CD14-positive monocyte (primary cell): ENCODE results near the gene PTGES3L. TPM values are rescaled to one million over a fixed set of nuclear protein-coding genes. Genes with fewer than 3 reads are reported as not detected.

Experiments used
- DNase-seq, 3 donors: peaks; one replicate each; pipeline ENCODE4 v3.0.0-alpha.2; 2011 to 2022
- H2AFZ ChIP-seq: 2 replicates; pipeline ENCODE4 v1.6.0; 2012; ENCODE audit warnings: mild to moderate bottlenecking, low read depth, low read length, inconsistent platforms; ENCODE audit not compliant: insufficient read depth, poor library complexity, severe bottlenecking
- H3K27ac ChIP-seq, 2 donors: 1 replicate in 1 of 2; 2 replicates in 1 of 2; pipeline ENCODE4 v1.5.1; 2012 to 2013; ENCODE audit warnings: low read length in 2 of 2, control low read depth in 1 of 2, inconsistent platforms in 1 of 2, low read depth in 1 of 2, mild to moderate bottlenecking in 1 of 2
- H3K27me3 ChIP-seq, 2 donors: one replicate each; pipeline versions ENCODE4 v1.6.0 to v1.6.1; 2011 to 2013; ENCODE audit warnings: low read length in 2 of 2; ENCODE audit not compliant: control insufficient read depth in 2 of 2, insufficient read depth in 2 of 2
- H3K36me3 ChIP-seq, 2 donors: replicated peaks in 1 of 2; 1 replicate in 1 of 2; 2 replicates in 1 of 2; pipeline versions ENCODE4 v1.5.1 to v1.6.1; 2012 to 2013; ENCODE audit warnings: low read length in 2 of 2, control low read depth in 1 of 2, inconsistent platforms in 1 of 2, mild to moderate bottlenecking in 1 of 2; ENCODE audit not compliant: insufficient read depth in 2 of 2, control insufficient read depth in 1 of 2
- H3K4me1 ChIP-seq, 2 donors: 1 replicate in 1 of 2; 2 replicates in 1 of 2; pipeline versions ENCODE4 v1.5.1 to v1.6.1; 2012 to 2013; ENCODE audit warnings: low read length in 2 of 2, control low read depth in 1 of 2, inconsistent platforms in 1 of 2, mild to moderate bottlenecking in 1 of 2, moderate library complexity in 1 of 2; ENCODE audit not compliant: insufficient read depth in 2 of 2, control insufficient read depth in 1 of 2
- H3K4me2 ChIP-seq: replicated peaks from 2 replicates; pipeline ENCODE3; 2012; ENCODE audit warnings: low read length, moderate library complexity, mild to moderate bottlenecking; ENCODE audit not compliant: poor library complexity, severe bottlenecking; ENCODE audit errors: extremely low read depth
- H3K4me3 ChIP-seq, 3 experiments: fragments of 200-600 bp in 1 of 3; sonication (generic) in 1 of 3; replicated peaks in 1 of 3; 1 replicate in 2 of 3; 2 replicates in 1 of 3; pipeline ENCODE4 v1.5.1; 2011 to 2013; ENCODE audit warnings: low read length in 3 of 3, mild to moderate bottlenecking in 3 of 3, control low read depth in 2 of 3, low read depth in 2 of 3, inconsistent platforms in 1 of 3, moderate library complexity in 1 of 3
- H3K79me2 ChIP-seq: 2 replicates; pipeline ENCODE4 v1.6.0; 2012; ENCODE audit warnings: mild to moderate bottlenecking, control low read depth, inconsistent platforms, low read length, moderate library complexity; ENCODE audit not compliant: insufficient read depth
- H3K9ac ChIP-seq: 2 replicates; pipeline ENCODE4 v1.6.0; 2017; ENCODE audit warnings: low read length, mild to moderate bottlenecking; ENCODE audit not compliant: insufficient read depth, poor library complexity, severe bottlenecking
- H3K9me3 ChIP-seq, 2 donors: replicated peaks in 1 of 2; 1 replicate in 1 of 2; 2 replicates in 1 of 2; pipeline versions ENCODE4 v1.5.1 to v1.6.1; 2012 to 2013; ENCODE audit warnings: low read length in 2 of 2, control low read depth in 1 of 2; ENCODE audit not compliant: control insufficient read depth in 1 of 2, insufficient read depth in 1 of 2
- H4K20me1 ChIP-seq: 2 replicates; pipeline ENCODE4 v1.6.0; 2012; ENCODE audit warnings: mild to moderate bottlenecking, low read length, control low read depth, moderate library complexity; ENCODE audit not compliant: insufficient read depth
- H3K27ac Mint-ChIP-seq, 7 donors: one replicate each; pipeline ENCODE4 v1.8.0; 2020; ENCODE audit warnings: mild to moderate bottlenecking in 7 of 7, mixed read lengths in 7 of 7, moderate library complexity in 6 of 7, inconsistent platforms in 2 of 7
- H3K27me3 Mint-ChIP-seq, 3 donors: one replicate each; pipeline ENCODE4 v1.8.0; 2021 to 2022; ENCODE audit warnings: low read depth in 3 of 3, mild to moderate bottlenecking in 3 of 3, mixed read lengths in 3 of 3, moderate library complexity in 3 of 3, inconsistent platforms in 1 of 3
- H3K36me3 Mint-ChIP-seq, 2 donors: one replicate each; pipeline ENCODE4 v1.8.0; 2020; ENCODE audit warnings: mixed read lengths in 2 of 2, inconsistent platforms in 1 of 2, mild to moderate bottlenecking in 1 of 2
- H3K4me1 Mint-ChIP-seq: one replicate; pipeline ENCODE4 v1.8.0; 2020; ENCODE audit warnings: mild to moderate bottlenecking, mixed read lengths
- H3K4me3 Mint-ChIP-seq, 2 donors: one replicate each; pipeline ENCODE4 v1.8.0; 2020; ENCODE audit warnings: mild to moderate bottlenecking in 2 of 2, mixed read lengths in 2 of 2, moderate library complexity in 1 of 2
- H3K9me3 Mint-ChIP-seq, 7 donors: one replicate each; pipeline ENCODE4 v1.8.0; 2020 to 2022; ENCODE audit warnings: mixed read lengths in 7 of 7, mild to moderate bottlenecking in 6 of 7, moderate library complexity in 6 of 7, inconsistent platforms in 2 of 7
- WGBS: methylation state at CpG from one replicate; pipeline ENCODE4 v1.1.5; 2013; ENCODE audit warnings: missing lambda C conversion rate; ENCODE audit not compliant: insufficient coverage; 5-methylcytosine and 5-hydroxymethylcytosine counted together
- intact Hi-C, 2 donors: fragments of 100-400 bp; cut with micrococcal nuclease; formaldehyde crosslinking; loops; one replicate each; pipeline versions ENCODE4 v1.15.0 to v1.15.1; 2023
- polyA plus RNA-seq, 3 donors: library from polyadenylated mRNA; depleted of rRNA in 1 of 3; unstranded in 2 of 3; stranded (reverse) in 1 of 3; fragments of 300-500 nt in 2 of 3; fragments of >200 nt in 1 of 3; fragmentation: Illumina TruSeq in 2 of 3; gene quantifications; 1 replicate in 2 of 3; 2 replicates in 1 of 3; pipeline ENCODE4 v1.2.3, GENCODE V29; 2012 to 2021
- TF ChIP-seq, protein P1 (sequence below): fragments of 200-600 bp; IDR thresholded peaks from one replicate; pipeline ENCODE4 v1.8.0; 2022; ENCODE audit warnings: antibody characterized with exemption, mild to moderate bottlenecking

Gene PTGES3L
- polyA plus RNA-seq, 3 donors: 0.32 TPM; not detected in 2

DNA sequence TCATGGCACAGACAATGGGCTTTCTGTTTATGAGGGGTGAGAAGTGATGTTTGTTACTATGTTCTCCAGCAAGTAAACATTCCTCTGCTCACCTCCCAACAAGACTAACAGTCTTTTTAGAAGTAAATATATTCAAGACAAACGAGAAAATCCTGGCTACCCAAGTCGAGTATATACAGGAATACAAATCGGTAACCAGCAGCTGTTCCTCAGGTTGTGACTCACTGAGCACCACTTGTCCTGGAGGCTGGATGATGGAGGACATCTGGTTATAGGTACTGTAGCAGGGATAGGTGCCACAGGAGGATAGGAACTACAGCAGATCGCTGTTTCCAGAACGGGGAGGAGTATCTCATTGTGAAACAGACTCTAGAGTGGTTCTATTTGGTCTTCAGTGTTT lies 13.0 kb upstream of the PTGES3L start:
- TF ChIP-seq, protein P1, sequence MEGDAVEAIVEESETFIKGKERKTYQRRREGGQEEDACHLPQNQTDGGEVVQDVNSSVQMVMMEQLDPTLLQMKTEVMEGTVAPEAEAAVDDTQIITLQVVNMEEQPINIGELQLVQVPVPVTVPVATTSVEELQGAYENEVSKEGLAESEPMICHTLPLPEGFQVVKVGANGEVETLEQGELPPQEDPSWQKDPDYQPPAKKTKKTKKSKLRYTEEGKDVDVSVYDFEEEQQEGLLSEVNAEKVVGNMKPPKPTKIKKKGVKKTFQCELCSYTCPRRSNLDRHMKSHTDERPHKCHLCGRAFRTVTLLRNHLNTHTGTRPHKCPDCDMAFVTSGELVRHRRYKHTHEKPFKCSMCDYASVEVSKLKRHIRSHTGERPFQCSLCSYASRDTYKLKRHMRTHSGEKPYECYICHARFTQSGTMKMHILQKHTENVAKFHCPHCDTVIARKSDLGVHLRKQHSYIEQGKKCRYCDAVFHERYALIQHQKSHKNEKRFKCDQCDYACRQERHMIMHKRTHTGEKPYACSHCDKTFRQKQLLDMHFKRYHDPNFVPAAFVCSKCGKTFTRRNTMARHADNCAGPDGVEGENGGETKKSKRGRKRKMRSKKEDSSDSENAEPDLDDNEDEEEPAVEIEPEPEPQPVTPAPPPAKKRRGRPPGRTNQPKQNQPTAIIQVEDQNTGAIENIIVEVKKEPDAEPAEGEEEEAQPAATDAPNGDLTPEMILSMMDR: no peak
- Histone ChIP-seq H3K27ac (no peak overlapping the region), H3K79me2 (no peaks in the 10 kb centered on the region), H3K4me3 (no peak overlapping the region), H3K27me3 (no peaks in the 10 kb centered on the region), H3K9ac (no peak overlapping the region), H2AFZ (no peak overlapping the region), H3K4me2 (no peak overlapping the region), H3K9me3 (no peaks in the 10 kb centered on the region), H4K20me1 (peaks cover 7% of the 10 kb centered on the region), H3K36me3 (peaks cover 52 to 69% of the 10 kb centered on the region in 2 donors), H3K4me1 (peaks cover 7% of the 10 kb centered on the region in 2 donors)
- H3K27ac Mint-ChIP-seq: no peak overlapping the region
- no peak for DNase-seq
- no peak overlapping the region for H3K4me3 Mint-ChIP-seq
- intact Hi-C loops: loop anchor here in 1 of 2 donors (10.0 kb wide), 1 partner anchor 148 kb away; the partner anchor contains the start of gene AOC2
- H3K27me3 Mint-ChIP-seq: peaks cover 0 to 2% (median 0%) of the 10 kb centered on the region in 3 donors
- no peaks in the 10 kb centered on the region for H3K9me3 Mint-ChIP-seq
- H3K36me3 Mint-ChIP-seq: peaks cover 65 to 76% of the 10 kb centered on the region in 2 donors
- 97% methylated on average over 4 of the region's 5 CpGs for WGBS
- peaks cover 10% of the 10 kb centered on the region for H3K4me1 Mint-ChIP-seq

DNA sequence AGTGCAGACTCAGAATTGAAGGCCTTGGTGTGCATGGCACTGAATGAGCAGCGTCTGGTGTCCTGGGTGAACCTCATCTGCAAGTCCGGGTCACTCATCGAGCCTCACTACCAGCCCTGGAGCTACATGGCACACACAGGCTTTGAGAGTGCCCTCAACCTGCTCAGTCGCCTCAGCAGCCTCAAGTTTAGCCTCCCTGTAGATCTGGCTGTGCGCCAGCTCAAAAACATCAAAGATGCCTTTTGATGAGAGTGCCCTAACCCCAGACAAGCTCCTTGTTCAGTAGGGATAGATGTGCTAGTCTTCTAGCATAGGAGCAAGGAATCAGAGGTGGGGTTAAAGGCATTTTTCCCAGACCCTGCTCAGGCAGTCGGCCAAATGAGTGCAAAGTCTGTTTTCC lies 11.6 kb upstream of the PTGES3L start:
- no peak overlapping the region for H3K4me3 Mint-ChIP-seq
- H3K9me3 Mint-ChIP-seq: no peaks in the 10 kb centered on the region
- intact Hi-C loops: loop anchor here in 1 of 2 donors (10.0 kb wide), 1 partner anchor 147 kb away; the partner anchor contains the start of gene AOC2
- peak overlapping the region in 1 of 7 donors; percentile 2 for H3K27ac Mint-ChIP-seq
- Histone ChIP-seq H3K9ac (no peak overlapping the region), H3K4me3 (no peak overlapping the region), H3K27ac (no peak overlapping the region), H3K9me3 (no peaks in the 10 kb centered on the region), H3K4me1 (peaks cover 0 to 4% of the 10 kb centered on the region in 2 donors), H3K27me3 (no peaks in the 10 kb centered on the region), H3K79me2 (peaks cover 9% of the 10 kb centered on the region), H3K4me2 (no peak overlapping the region), H2AFZ (no peak overlapping the region), H4K20me1 (peaks cover 7% of the 10 kb centered on the region), H3K36me3 (peaks cover 65 to 83% of the 10 kb centered on the region in 2 donors)
- WGBS: 93% methylated on average over 4 of the region's 6 CpGs
- H3K4me1 Mint-ChIP-seq: no peaks in the 10 kb centered on the region
- no peak for DNase-seq
- TF ChIP-seq, protein P1: no peak
- peaks cover 0 to 2% (median 0%) of the 10 kb centered on the region in 3 donors for H3K27me3 Mint-ChIP-seq
- H3K36me3 Mint-ChIP-seq: peaks cover 76 to 90% of the 10 kb centered on the region in 2 donors
